WTC11 (cell line): Measurements from ENCODE around the gene ELOVL6. TPM values are rescaled to one million over a fixed set of nuclear protein-coding genes. Genes with fewer than 3 reads are reported as not detected.

Experiments used
- ATAC-seq: fragments of 200-7000 bp; cut with Tn5 transposase; 2 replicates; pipeline ENCODE4 v1.10.0; 2021; ENCODE audit warnings: mild to moderate bottlenecking, moderate library complexity
- CTCF ChIA-PET: fragments of 300-600 bp; sonication (Branson Sonifier 250); formaldehyde crosslinking; loops from one replicate; lab custom pipeline; 2021; ENCODE audit warnings: antibody characterized with exemption; lab: Charles Lee
- POLR2A ChIA-PET: fragments of 350-600 bp; sonication (Branson Sonifier 250); formaldehyde crosslinking; loops from one replicate; lab custom pipeline; 2021; ENCODE audit warnings: antibody characterized with exemption; lab: Charles Lee
- DNase-seq: peaks from one replicate; pipeline ENCODE4 v3.0.0; 2021; ENCODE audit warnings: low spot score
- H3K27ac Mint-ChIP-seq: 2 replicates; pipeline ENCODE4 v1.8.0; 2021; ENCODE audit warnings: mixed read lengths
- H3K27me3 Mint-ChIP-seq: 2 replicates; pipeline ENCODE4 v1.8.0; 2021; ENCODE audit warnings: low read depth, mild to moderate bottlenecking, moderate library complexity, mixed read lengths
- H3K36me3 Mint-ChIP-seq: 2 replicates; pipeline ENCODE4 v1.8.0; 2021; ENCODE audit warnings: mixed read lengths
- H3K4me1 Mint-ChIP-seq: 2 replicates; pipeline ENCODE4 v1.8.0; 2022; ENCODE audit warnings: mixed read lengths
- H3K4me3 Mint-ChIP-seq: 2 replicates; pipeline ENCODE4 v1.8.0; 2021; ENCODE audit warnings: mild to moderate bottlenecking, moderate library complexity, mixed read lengths
- H3K9me3 Mint-ChIP-seq: 2 replicates; pipeline ENCODE4 v1.8.0; 2021; ENCODE audit warnings: mixed read lengths
- AR ChIP-seq: fragments of 250-450 bp; sonication (Bioruptor Pico); IDR thresholded peaks from 2 replicates; pipeline ENCODE4 v1.9.0; 2021; ENCODE audit warnings: mild to moderate bottlenecking
- ATF6 ChIP-seq: sonication (generic); formaldehyde crosslinking; IDR thresholded peaks from 2 replicates; pipeline ENCODE4 v1.8.1; 2023; ENCODE audit warnings: mild to moderate bottlenecking, missing genetic modification reagents
- CREM ChIP-seq: sonication (generic); formaldehyde crosslinking; IDR thresholded peaks from 2 replicates; pipeline ENCODE4 v1.8.1; 2022; ENCODE audit warnings: mild to moderate bottlenecking, missing genetic modification reagents, moderate library complexity
- E2F4 ChIP-seq: sonication (generic); formaldehyde crosslinking; IDR thresholded peaks from 2 replicates; pipeline ENCODE4 v1.8.1; 2022; ENCODE audit warnings: low read depth, mild to moderate bottlenecking, moderate library complexity, missing genetic modification reagents, borderline replicate concordance
- ESRRA ChIP-seq: sonication (generic); formaldehyde crosslinking; IDR thresholded peaks from 2 replicates; pipeline ENCODE4 v1.8.1; 2022; ENCODE audit warnings: mild to moderate bottlenecking, missing genetic modification reagents, borderline replicate concordance
- FOXK1 ChIP-seq: sonication (generic); formaldehyde crosslinking; IDR thresholded peaks from 2 replicates; pipeline ENCODE4 v1.8.0; 2022; ENCODE audit warnings: mild to moderate bottlenecking, moderate library complexity, missing genetic modification reagents
- FOXP1 ChIP-seq: sonication (generic); formaldehyde crosslinking; IDR thresholded peaks from 2 replicates; pipeline ENCODE4 v1.8.0; 2022; ENCODE audit warnings: missing genetic modification reagents, mild to moderate bottlenecking, moderate library complexity, borderline replicate concordance
- MAX ChIP-seq: sonication (generic); formaldehyde crosslinking; IDR thresholded peaks from 2 replicates; pipeline ENCODE4 v1.8.0; 2022; ENCODE audit warnings: mild to moderate bottlenecking, missing genetic modification reagents
- NFATC4 ChIP-seq: fragments of 250-450 bp; sonication (Bioruptor Pico); IDR thresholded peaks from 2 replicates; pipeline ENCODE4 v1.9.0; 2021; ENCODE audit warnings: mild to moderate bottlenecking
- NFYB ChIP-seq: sonication (generic); formaldehyde crosslinking; conservative IDR thresholded peaks from 2 replicates; pipeline ENCODE4 v1.8.0; 2022; ENCODE audit warnings: low read depth, missing genetic modification reagents
- SMAD4 ChIP-seq: sonication (generic); formaldehyde crosslinking; IDR thresholded peaks from 2 replicates; pipeline ENCODE4 v1.8.0; 2022; ENCODE audit warnings: mild to moderate bottlenecking, missing genetic modification reagents
- SOX15 ChIP-seq: fragments of 250-450 bp; sonication (Bioruptor Pico); IDR thresholded peaks from 2 replicates; pipeline ENCODE4 v1.9.0; 2021; ENCODE audit warnings: mild to moderate bottlenecking
- SP1 ChIP-seq: sonication (generic); formaldehyde crosslinking; conservative IDR thresholded peaks from 2 replicates; pipeline ENCODE4 v1.8.1; 2022; ENCODE audit warnings: missing genetic modification reagents
- TEAD1 ChIP-seq: sonication (generic); formaldehyde crosslinking; IDR thresholded peaks from 2 replicates; pipeline ENCODE4 v1.8.0; 2022; ENCODE audit warnings: mild to moderate bottlenecking, missing genetic modification reagents
- USF1 ChIP-seq: sonication (generic); formaldehyde crosslinking; IDR thresholded peaks from 2 replicates; pipeline ENCODE4 v1.8.0; 2022; ENCODE audit warnings: mild to moderate bottlenecking, missing genetic modification reagents
- ZBTB43 ChIP-seq: sonication (generic); formaldehyde crosslinking; IDR thresholded peaks from 2 replicates; pipeline ENCODE4 v1.8.1; 2023; ENCODE audit warnings: mild to moderate bottlenecking, missing genetic modification reagents
- ZMAT4 ChIP-seq: fragments of 250-450 bp; sonication (Bioruptor Pico); IDR thresholded peaks from 2 replicates; pipeline ENCODE4 v1.9.0; 2021; ENCODE audit warnings: mild to moderate bottlenecking
- ZNF138 ChIP-seq: sonication (generic); formaldehyde crosslinking; conservative IDR thresholded peaks from 2 replicates; pipeline ENCODE4 v1.8.1; 2022; ENCODE audit warnings: mild to moderate bottlenecking, moderate library complexity, missing genetic modification reagents
- ZNF263 ChIP-seq: sonication (generic); formaldehyde crosslinking; IDR thresholded peaks from 2 replicates; pipeline ENCODE4 v1.8.1; 2022; ENCODE audit warnings: low read depth, mild to moderate bottlenecking, moderate library complexity, missing genetic modification reagents
- ZNF396 ChIP-seq: fragments of 250-450 bp; sonication (Bioruptor Pico); IDR thresholded peaks from 2 replicates; pipeline ENCODE4 v1.8.0; 2021; ENCODE audit warnings: mild to moderate bottlenecking, moderate library complexity, borderline replicate concordance
- ZNF416 ChIP-seq: fragments of 250-450 bp; sonication (Bioruptor Pico); IDR thresholded peaks from 2 replicates; pipeline ENCODE4 v1.9.0; 2021; ENCODE audit warnings: mild to moderate bottlenecking, inconsistent platforms
- ZNF423 ChIP-seq: fragments of 250-450 bp; sonication (Bioruptor Pico); IDR thresholded peaks from 2 replicates; pipeline ENCODE4 v2.1.2; 2022; ENCODE audit warnings: mild to moderate bottlenecking, moderate library complexity
- ZSCAN18 ChIP-seq: fragments of 250-450 bp; sonication (Bioruptor Pico); IDR thresholded peaks from 2 replicates; pipeline ENCODE4 v2.1.2; 2022; ENCODE audit warnings: mild to moderate bottlenecking, moderate library complexity
- total RNA-seq: library from RNA; stranded (reverse); gene quantifications from 3 replicates; pipeline ENCODE4 v1.2.3, GENCODE V29; 2021

Gene ELOVL6
- total RNA-seq, 1 experiment from 2014 or later, result 87.4 TPM

- no peak for TF ChIP-seq ZBTB43 (CRISPR knock-in tag)
- TF ChIP-seq, all 79 proteins: peak for 0
Observed at GRCh38 chr4:110119337-110119736, 79.1 kb downstream of the ELOVL6 start (continued).

- Mint-ChIP-seq H3K9me3 (no peaks in the 10 kb centered on the region), H3K4me3 (no peak overlapping the region), H3K36me3 (peaks cover 9% of the 10 kb centered on the region), H3K4me1 (peaks cover 53% of the 10 kb centered on the region), H3K27me3 (no peaks in the 10 kb centered on the region), H3K27ac (peak overlapping the region; percentile 36)
- ChIA-PET POLR2A (no interaction called here), CTCF (no interaction called here)
- no peak for ATAC-seq
- TF ChIP-seq ZSCAN18 (CRISPR knock-in tag), result no peak
- no peak for TF ChIP-seq SP1 (CRISPR knock-in tag)
- TF ChIP-seq ZNF423 (CRISPR knock-in tag), result no peak
- no peak for TF ChIP-seq ZMAT4 (CRISPR knock-in tag)
- TF ChIP-seq ZNF416 (CRISPR knock-in tag), result no peak
- TF ChIP-seq ZNF396, result no peak
- TF ChIP-seq FOXK1 (CRISPR knock-in tag), result no peak
- TF ChIP-seq ZNF263 (CRISPR knock-in tag), result no peak
- DNase-seq, result no peak
Observed at GRCh38 chr4:110112056-110112455, 86.4 kb downstream of the ELOVL6 start.

- H3K27me3 Mint-ChIP-seq, result no peaks in the 10 kb centered on the region
- TF ChIP-seq ATF6 (CRISPR knock-in tag) (no peak), NFYB (no peak), USF1 (CRISPR knock-in tag) (no peak), SOX15 (CRISPR knock-in tag) (no peak), ESRRA (CRISPR knock-in tag) (no peak), FOXK1 (CRISPR knock-in tag) (no peak), FOXP1 (CRISPR knock-in tag) (no peak), MAX (CRISPR knock-in tag) (no peak), TEAD1 (no peak), AR (CRISPR knock-in tag) (no peak), SMAD4 (no peak), NFATC4 (CRISPR knock-in tag) (no peak), ZNF138 (CRISPR knock-in tag) (no peak), CREM (CRISPR knock-in tag) (no peak), ZNF396 (no peak), E2F4 (CRISPR knock-in tag) (no peak), ZNF416 (CRISPR knock-in tag) (no peak)
- ChIA-PET POLR2A (no interaction called here), CTCF (no interaction called here)
- H3K27ac Mint-ChIP-seq, result 0 out of 2 replicates have a peak overlapping the region, but pooled peaks have one; percentile 33
- H3K4me1 Mint-ChIP-seq, result peaks cover 63% of the 10 kb centered on the region
- no peak for DNase-seq
- H3K36me3 Mint-ChIP-seq, result peaks cover 16% of the 10 kb centered on the region
- no peak overlapping the region for H3K4me3 Mint-ChIP-seq
- ATAC-seq, result no peak
- no peaks in the 10 kb centered on the region for H3K9me3 Mint-ChIP-seq
Observed at GRCh38 chr4:110109455-110109854, 89.0 kb downstream of the ELOVL6 start.
